ENCODE data around the gene TRMT2A.

Gene TRMT2A

GRCh38 chr22:20066617-20067383, 50.2 kb downstream of the TRMT2A start:
- DNase-seq (ENCODE audit: extremely low read depth in 1 of 2, low read depth in 1 of 2): no peak

GRCh38 chr22:20065896-20066616, 51.0 kb downstream of the TRMT2A start:
- no peak for DNase-seq (ENCODE audit: extremely low read depth in 1 of 2, low read depth in 1 of 2)

GRCh38 chr22:20064545-20065262, 52.3 kb downstream of the TRMT2A start:
- no peak for DNase-seq (ENCODE audit: extremely low read depth in 1 of 2, low read depth in 1 of 2)

- no peak for DNase-seq (ENCODE audit: extremely low read depth in 1 of 2, low read depth in 1 of 2)
Observed at GRCh38 chr22:20064140-20064480, 52.9 kb downstream of the TRMT2A start.

GRCh38 chr22:20063271-20064139, 53.5 kb downstream of the TRMT2A start:
- DNase-seq (ENCODE audit: extremely low read depth in 1 of 2, low read depth in 1 of 2): no peak

- DNase-seq (ENCODE audit: extremely low read depth in 1 of 2, low read depth in 1 of 2): no peak
Observed at GRCh38 chr22:20062766-20063083, 54.3 kb downstream of the TRMT2A start.

GRCh38 chr22:20062043-20062765, 54.8 kb downstream of the TRMT2A start:
- no peak for DNase-seq (ENCODE audit: extremely low read depth in 1 of 2, low read depth in 1 of 2)

All from activated CD8-positive, alpha-beta memory T cell treated with anti-CD3 and anti-CD28 coated beads for 1 hour (primary cell).